Neuronal stem cell (in vitro differentiated cells): ENCODE results near the gene DXO.
"Not testable (repeated sequence)": the region's sequence is repeated elsewhere in the genome, so short reads cannot be mapped to it uniquely, and the experiment has no call there.

Experiments used
- DNase-seq: peaks from one replicate; pipeline ENCODE4 v3.0.0-alpha.2; 2013; ENCODE audit warnings: low spot score
- H2AFZ ChIP-seq: one replicate; pipeline ENCODE4 v1.6.1; 2013; ENCODE audit warnings: mild to moderate bottlenecking, low read length, inconsistent platforms
- H2AK5ac ChIP-seq: 2 replicates; pipeline ENCODE4 v1.6.1; 2013; ENCODE audit warnings: low read depth, mild to moderate bottlenecking, inconsistent platforms, low read length, moderate library complexity, mixed read lengths
- H2BK120ac ChIP-seq: 2 replicates; pipeline ENCODE4 v1.6.1; 2013; ENCODE audit warnings: low read depth, mild to moderate bottlenecking, inconsistent platforms, low read length, moderate library complexity, mixed read lengths
- H2BK12ac ChIP-seq: one replicate; pipeline ENCODE4 v1.6.1; 2013; ENCODE audit warnings: low read length, inconsistent platforms
- H2BK15ac ChIP-seq: 2 replicates; pipeline ENCODE4 v1.6.1; 2013; ENCODE audit warnings: mild to moderate bottlenecking, low read length, inconsistent platforms, mixed read lengths
- H2BK5ac ChIP-seq: one replicate; pipeline ENCODE4 v1.6.1; 2013; ENCODE audit warnings: inconsistent platforms, mild to moderate bottlenecking, low read length, moderate library complexity
- H3K14ac ChIP-seq: one replicate; pipeline ENCODE4 v1.6.1; 2013; ENCODE audit warnings: low read length, inconsistent platforms
- H3K18ac ChIP-seq: 2 replicates; pipeline ENCODE4 v1.6.1; 2013; ENCODE audit warnings: low read length, inconsistent platforms
- H3K23ac ChIP-seq: 2 replicates; pipeline ENCODE4 v1.6.1; 2013; ENCODE audit warnings: low read depth, mild to moderate bottlenecking, mixed read lengths, low read length, inconsistent platforms; ENCODE audit not compliant: poor library complexity
- H3K27ac ChIP-seq: replicated peaks from 3 replicates; pipeline ENCODE4 v1.5.1; 2013; ENCODE audit warnings: low read length, inconsistent platforms
- H3K27me3 ChIP-seq, 3 experiments: 2 replicates each; pipeline ENCODE4 v1.6.1; 2013; ENCODE audit warnings: low read length in 3 of 3, mild to moderate bottlenecking in 2 of 3, inconsistent platforms in 1 of 3, low read depth in 1 of 3, mixed read lengths in 1 of 3, moderate library complexity in 1 of 3; ENCODE audit not compliant: control insufficient read depth in 3 of 3, insufficient read depth in 3 of 3
- H3K36me3 ChIP-seq, 2 donors: replicated peaks in 1 of 2; 2 replicates each; pipeline ENCODE4 v1.6.1; 2013; ENCODE audit warnings: low read length in 2 of 2; ENCODE audit not compliant: control insufficient read depth in 2 of 2, insufficient read depth in 2 of 2
- H3K4ac ChIP-seq: 2 replicates; pipeline ENCODE4 v1.6.1; 2013; ENCODE audit warnings: inconsistent platforms, mild to moderate bottlenecking, low read length, moderate library complexity
- H3K4me1 ChIP-seq, 2 donors: 1 replicate in 1 of 2; 2 replicates in 1 of 2; pipeline ENCODE4 v1.6.1; 2013; ENCODE audit warnings: low read length in 2 of 2, low read depth in 1 of 2; ENCODE audit not compliant: control insufficient read depth in 2 of 2, insufficient read depth in 1 of 2
- H3K4me2 ChIP-seq: one replicate; pipeline ENCODE4 v1.6.1; 2013; ENCODE audit warnings: mild to moderate bottlenecking, low read length, inconsistent platforms; ENCODE audit not compliant: insufficient read depth, poor library complexity, severe bottlenecking
- H3K4me3 ChIP-seq, 2 donors: 2 replicates each; pipeline ENCODE4 v1.5.1; 2013; ENCODE audit warnings: low read length in 2 of 2, mild to moderate bottlenecking in 2 of 2, inconsistent platforms in 1 of 2, moderate library complexity in 1 of 2
- H3K79me1 ChIP-seq: one replicate; pipeline ENCODE4 v1.6.1; 2013; ENCODE audit warnings: low read depth, mild to moderate bottlenecking, inconsistent platforms, low read length, moderate library complexity
- H3K9ac ChIP-seq: one replicate; pipeline ENCODE4 v1.6.1; 2013; ENCODE audit warnings: mild to moderate bottlenecking, low read depth, low read length, inconsistent platforms; ENCODE audit not compliant: poor library complexity
- H3K9me3 ChIP-seq, 2 donors: replicated peaks in 1 of 2; 2 replicates each; pipeline versions ENCODE3 to v1.6.1; 2013; ENCODE audit warnings: low read length in 2 of 2, mild to moderate bottlenecking in 2 of 2, inconsistent platforms in 1 of 2, low read depth in 1 of 2, mixed read lengths in 1 of 2, moderate library complexity in 1 of 2; ENCODE audit not compliant: control insufficient read depth in 2 of 2, insufficient read depth in 1 of 2
- H4K8ac ChIP-seq: one replicate; pipeline ENCODE4 v1.6.1; 2013; ENCODE audit warnings: low read depth, mild to moderate bottlenecking, inconsistent platforms, low read length, moderate library complexity
- H4K91ac ChIP-seq: one replicate; pipeline ENCODE4 v1.6.1; 2013; ENCODE audit warnings: low read length, low read depth, mild to moderate bottlenecking, inconsistent platforms; ENCODE audit not compliant: poor library complexity
- WGBS, 2 donors: extraction: QIAGEN DNeasy Blood & Tissue Kit; methylation state at CpG; one replicate each; pipeline ENCODE4 v1.1.7; 2013; ENCODE audit warnings: missing lambda C conversion rate in 2 of 2, mixed read lengths in 1 of 2; ENCODE audit not compliant: insufficient read length in 2 of 2, insufficient replicate concordance in 1 of 2; ENCODE audit errors: extremely low coverage in 2 of 2; 5-methylcytosine and 5-hydroxymethylcytosine counted together

Gene DXO

GRCh38 chr6:31980195-31980876, 8.4 kb upstream of the DXO start:
- not testable (repeated sequence) for DNase-seq, H2BK5ac ChIP-seq, H3K14ac ChIP-seq, H3K4ac ChIP-seq, H3K9me3 ChIP-seq, H3K18ac ChIP-seq, H3K79me1 ChIP-seq, H4K91ac ChIP-seq, H3K9ac ChIP-seq, H2AK5ac ChIP-seq, H2AFZ ChIP-seq, H2BK120ac ChIP-seq, H3K27me3 ChIP-seq, H3K4me1 ChIP-seq, H2BK15ac ChIP-seq, H2BK12ac ChIP-seq, H3K23ac ChIP-seq, H3K4me3 ChIP-seq, H3K4me2 ChIP-seq, H3K27ac ChIP-seq, H4K8ac ChIP-seq
- no CpG with 5 or more reads among the region's 13 CpGs for WGBS, 2 donors
- H3K36me3 ChIP-seq = peaks cover 7 to 12% of the 10 kb centered on the region in 2 donors

GRCh38 chr6:31979238-31979898, 7.4 kb upstream of the DXO start:
- no peak overlapping the region for H4K91ac ChIP-seq
- no peak overlapping the region for H3K14ac ChIP-seq
- H3K4ac ChIP-seq = no peak overlapping the region
- no peak overlapping the region for H4K8ac ChIP-seq
- no CpG with 5 or more reads among the region's 3 CpGs for WGBS, 2 donors
- no peaks in the 10 kb centered on the region for H3K9me3 ChIP-seq
- no peaks in the 10 kb centered on the region for H3K4me1 ChIP-seq
- no peak overlapping the region for H2BK12ac ChIP-seq
- no peak for DNase-seq
- no peak overlapping the region for H3K9ac ChIP-seq
- H2AK5ac ChIP-seq = no peak overlapping the region
- H3K27ac ChIP-seq = no peak overlapping the region
- no peak overlapping the region for H3K23ac ChIP-seq
- H2BK5ac ChIP-seq = no peak overlapping the region
- H2AFZ ChIP-seq = no peak overlapping the region
- no peak overlapping the region for H3K18ac ChIP-seq
- no peak overlapping the region for H2BK15ac ChIP-seq
- no peaks in the 10 kb centered on the region for H3K27me3 ChIP-seq
- no peaks in the 10 kb centered on the region for H3K79me1 ChIP-seq
- no peak overlapping the region for H3K4me2 ChIP-seq
- H3K4me3 ChIP-seq = no peak overlapping the region
- peaks cover 8 to 17% of the 10 kb centered on the region in 2 donors for H3K36me3 ChIP-seq
- H2BK120ac ChIP-seq = no peak overlapping the region

GRCh38 chr6:31978831-31979230, 6.9 kb upstream of the DXO start:
- no peak overlapping the region for H2BK5ac ChIP-seq
- H3K4me3 ChIP-seq = no peak overlapping the region
- H4K91ac ChIP-seq = no peak overlapping the region
- no peak overlapping the region for H2BK15ac ChIP-seq
- no peak for DNase-seq
- WGBS, 2 donors = no CpG with 5 or more reads among the region's 5 CpGs
- no peaks in the 10 kb centered on the region for H3K27me3 ChIP-seq
- no peak overlapping the region for H3K14ac ChIP-seq
- no peak overlapping the region for H3K4me2 ChIP-seq
- H3K27ac ChIP-seq = no peak overlapping the region
- no peak overlapping the region for H3K23ac ChIP-seq
- H2BK12ac ChIP-seq = no peak overlapping the region
- H3K79me1 ChIP-seq = no peaks in the 10 kb centered on the region
- peaks cover 8 to 22% of the 10 kb centered on the region in 2 donors for H3K36me3 ChIP-seq
- H2AFZ ChIP-seq = no peak overlapping the region
- no peaks in the 10 kb centered on the region for H3K9me3 ChIP-seq
- H3K4ac ChIP-seq = no peak overlapping the region
- H2AK5ac ChIP-seq = no peak overlapping the region
- no peak overlapping the region for H3K9ac ChIP-seq
- H4K8ac ChIP-seq = no peak overlapping the region
- H2BK120ac ChIP-seq = no peak overlapping the region
- H3K18ac ChIP-seq = no peak overlapping the region
- no peaks in the 10 kb centered on the region for H3K4me1 ChIP-seq

DNA sequence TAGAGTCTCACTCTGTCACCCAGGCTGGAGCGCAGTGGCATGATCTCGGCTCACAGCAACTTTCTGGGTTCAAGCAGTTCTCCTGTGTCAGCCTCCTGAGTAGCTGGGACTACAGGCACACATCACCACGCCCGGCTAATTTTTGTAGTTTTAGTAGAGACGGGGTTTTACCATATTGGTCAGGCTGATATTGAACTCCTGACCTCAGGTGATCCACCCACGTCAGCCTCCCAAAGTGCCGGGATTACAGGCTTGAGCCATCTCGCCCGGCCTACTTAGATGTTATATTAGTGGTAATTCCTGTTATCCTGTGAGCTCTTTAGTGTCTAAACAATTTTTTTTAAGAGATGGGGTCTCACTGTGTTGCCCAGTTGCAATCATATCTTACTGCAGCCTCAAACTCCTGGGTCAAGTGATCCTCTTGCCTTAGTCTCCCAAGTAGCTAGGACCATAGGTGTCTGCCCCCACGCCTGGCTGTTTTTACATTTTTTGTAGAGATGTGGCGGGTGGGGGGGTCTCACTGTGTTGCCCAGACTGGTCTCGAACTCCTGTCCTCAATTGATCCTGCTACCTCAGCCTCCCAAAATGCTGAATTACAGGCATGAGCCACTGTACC, 6.0 kb upstream of the DXO start:
- DNase-seq = no peak
- no peak overlapping the region for H3K4ac ChIP-seq

More for the DNA sequence above, 6.0 kb upstream of the DXO start:
- Histone ChIP-seq H3K4me3 (no peak overlapping the region), H3K27me3 (no peaks in the 10 kb centered on the region), H3K9ac (no peak overlapping the region), H3K9me3 (no peaks in the 10 kb centered on the region), H2AK5ac (no peak overlapping the region), H4K8ac (no peak overlapping the region), H3K23ac (no peak overlapping the region), H4K91ac (no peak overlapping the region), H2BK5ac (no peak overlapping the region), H3K18ac (no peak overlapping the region), H3K14ac (no peak overlapping the region), H2BK15ac (no peak overlapping the region), H3K4me1 (peaks cover 2 to 3% of the 10 kb centered on the region in 2 donors), H3K79me1 (peaks cover 2% of the 10 kb centered on the region), H2AFZ (no peak overlapping the region), H3K4me2 (no peak overlapping the region), H2BK12ac (no peak overlapping the region), H3K36me3 (peaks cover 8 to 24% of the 10 kb centered on the region in 2 donors), H3K27ac (no peak overlapping the region), H2BK120ac (no peak overlapping the region)
- WGBS, 2 donors = no CpG with 5 or more reads among the region's 12 CpGs
